Kidney epithelial cell (primary cell): Measurements from ENCODE around the gene MAP4K4. TPM values are rescaled to one million over a fixed set of nuclear protein-coding genes. Genes with fewer than 3 reads are reported as not detected.

Source experiments
- DNase-seq: peaks from one replicate; pipeline ENCODE4 v3.0.0-alpha.2; 2010; ENCODE audit warnings: low read depth
- H3K27me3 ChIP-seq: 2 replicates; pipeline ENCODE4 v1.6.0; 2011; ENCODE audit warnings: low read length; ENCODE audit not compliant: control insufficient read depth, insufficient read depth
- H3K36me3 ChIP-seq: 2 replicates; pipeline ENCODE4 v1.5.1; 2011; ENCODE audit warnings: low read length; ENCODE audit not compliant: control insufficient read depth, insufficient read depth
- H3K4me3 ChIP-seq: 2 replicates; pipeline ENCODE4 v1.5.1; 2011; ENCODE audit warnings: low read depth, mild to moderate bottlenecking, control low read depth, low read length
- CTCF ChIP-seq: IDR thresholded peaks from 2 replicates; pipeline ENCODE4 v1.5.1; 2011; ENCODE audit warnings: mild to moderate bottlenecking, moderate library complexity, low read length, control low read depth, inconsistent platforms; ENCODE audit not compliant: insufficient read depth, poor library complexity, severe bottlenecking
- total RNA-seq: library from RNA; depleted of rRNA; stranded (reverse); fragments of >200 nt; gene quantifications from 2 replicates; pipeline ENCODE4 v1.2.3, GENCODE V29; 2015

Gene MAP4K4
- total RNA-seq, 1 donor from 2014 or later, result 134 TPM

DNA sequence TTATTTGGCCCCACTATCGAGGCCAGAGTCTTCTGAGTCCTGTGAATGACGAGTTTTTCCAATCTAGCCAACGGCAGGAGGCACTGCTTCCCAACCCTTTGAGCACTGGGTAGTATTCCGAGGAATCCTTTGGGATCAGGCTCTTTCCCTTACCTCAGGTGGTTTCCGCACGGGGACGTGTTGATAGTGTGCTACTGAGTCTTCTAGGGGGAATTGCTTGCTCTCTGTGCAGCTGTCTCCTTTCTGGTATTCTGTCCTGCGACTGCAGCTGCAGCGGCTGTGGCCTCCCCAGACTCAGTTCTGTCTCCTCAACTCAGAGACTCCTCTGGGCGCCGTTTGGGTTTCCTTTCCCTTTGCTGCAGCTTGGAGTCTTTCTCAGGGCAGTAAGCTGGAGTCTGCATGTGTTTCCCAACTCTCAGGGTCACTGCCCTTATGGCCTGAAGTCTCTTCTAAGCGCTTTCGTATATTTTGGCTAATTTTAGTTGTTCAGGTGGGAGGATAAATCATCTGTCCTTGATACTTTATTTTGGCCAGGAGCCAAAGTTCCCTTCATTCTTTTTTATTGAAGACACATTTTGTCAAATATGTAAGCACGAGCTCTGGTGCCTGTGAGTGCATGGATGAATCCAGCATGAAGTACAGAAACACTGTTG lies 118.4 kb downstream of the MAP4K4 start:
- DNase-seq, result no peak

DNA sequence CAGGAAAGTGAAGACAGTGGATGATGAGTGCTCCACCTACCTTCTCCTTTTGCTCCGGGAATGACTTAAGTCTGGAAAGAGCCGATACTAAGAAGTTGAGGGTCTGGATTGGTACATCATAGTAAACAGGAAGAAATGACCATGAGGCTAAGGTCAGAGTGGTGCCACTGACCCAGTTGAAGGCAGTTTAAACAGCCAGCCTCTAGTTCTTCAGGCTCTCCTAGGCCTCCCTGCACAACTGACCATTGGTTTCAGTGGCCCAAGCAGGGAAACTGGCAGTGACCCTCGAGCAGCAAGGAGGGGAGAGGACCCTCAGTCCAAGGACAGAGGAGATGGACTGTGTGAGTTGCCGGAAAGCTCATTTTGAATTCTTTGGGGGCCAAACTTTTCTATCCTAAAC lies 119.1 kb downstream of the MAP4K4 start:
- TF ChIP-seq CTCF, result no peak
- DNase-seq, result no peak

More for the DNA sequence above, 118.4 kb downstream of the MAP4K4 start:
- no peak for TF ChIP-seq CTCF
- H3K27me3 ChIP-seq, result no peaks in the 10 kb centered on the region
- H3K4me3 ChIP-seq, result no peak overlapping the region
- no peaks in the 10 kb centered on the region for H3K36me3 ChIP-seq

GRCh38 chr2:101817481-101817880 lies 120.0 kb downstream of the MAP4K4 start:
- TF ChIP-seq CTCF, result no peak
- Histone ChIP-seq H3K27me3 (no peaks in the 10 kb centered on the region), H3K36me3 (no peaks in the 10 kb centered on the region), H3K4me3 (no peak overlapping the region)
- DNase-seq, result no peak

More for the DNA sequence above, 119.1 kb downstream of the MAP4K4 start:
- Histone ChIP-seq H3K4me3 (no peak overlapping the region), H3K27me3 (no peaks in the 10 kb centered on the region), H3K36me3 (no peaks in the 10 kb centered on the region)

DNA sequence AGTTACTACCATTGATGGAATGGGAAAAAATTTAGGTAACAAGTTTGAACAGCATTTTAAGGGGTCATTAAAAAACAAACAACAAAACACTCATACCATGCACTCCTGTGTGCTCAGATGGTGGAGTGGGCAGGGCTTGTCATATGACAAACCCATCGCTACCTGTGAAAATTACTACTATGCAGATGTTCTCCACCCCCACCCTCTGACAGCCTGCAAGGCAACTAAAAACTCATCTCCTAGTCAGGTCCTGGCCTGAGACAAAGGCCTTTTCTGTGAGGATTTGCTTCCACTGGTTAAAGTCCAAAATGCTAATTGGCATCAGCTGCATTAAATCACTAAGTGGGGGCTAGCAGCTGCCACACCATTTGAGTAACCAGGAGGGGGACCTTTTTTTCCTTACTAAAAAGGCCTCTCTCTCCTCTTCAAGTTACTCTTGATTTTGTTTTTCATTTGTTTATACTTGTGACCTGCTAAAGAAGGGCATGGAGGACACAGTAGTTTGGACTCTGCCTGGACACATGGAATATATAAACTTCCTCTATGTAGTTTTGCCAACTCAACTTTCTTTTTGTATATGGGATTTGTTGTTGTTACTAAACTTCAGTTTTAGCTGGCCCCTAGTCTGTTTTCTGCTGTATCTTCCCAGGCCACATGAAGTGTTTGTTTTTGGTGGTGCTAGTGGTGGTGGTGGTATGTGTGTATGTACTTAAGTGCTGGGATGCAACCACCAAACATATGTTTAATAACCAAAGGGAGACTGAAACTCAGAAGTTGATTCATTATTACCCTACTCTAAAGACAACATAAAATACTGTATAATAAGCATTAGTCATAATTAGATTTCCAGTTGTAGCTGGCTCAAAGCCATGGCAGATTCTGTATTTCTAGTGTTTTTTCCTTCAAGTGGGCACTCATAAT lies 121.3 kb downstream of the MAP4K4 start:
- Histone ChIP-seq H3K4me3 (no peak overlapping the region), H3K27me3 (no peaks in the 10 kb centered on the region), H3K36me3 (no peaks in the 10 kb centered on the region)
- DNase-seq, result no peak
- no peak for TF ChIP-seq CTCF

DNA sequence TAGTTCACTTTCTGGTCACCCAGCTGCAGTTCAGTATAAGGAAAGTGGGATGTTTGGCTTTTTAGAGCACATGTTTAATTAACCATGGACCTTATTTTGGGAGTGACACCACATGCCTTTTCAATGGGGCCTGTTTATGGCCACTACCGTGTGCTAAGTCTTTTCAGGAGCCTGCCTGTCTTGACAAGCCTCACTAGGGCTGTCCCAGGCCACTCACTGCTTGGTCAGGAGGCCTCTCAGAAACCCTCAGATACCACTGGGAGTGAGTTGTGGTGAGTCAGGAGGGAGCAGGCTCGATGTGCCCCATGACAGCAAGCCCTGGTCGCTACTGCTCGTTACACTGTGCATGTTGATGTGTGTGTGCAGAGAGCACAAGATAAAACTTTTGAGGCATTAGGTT lies 123.0 kb downstream of the MAP4K4 start:
- Histone ChIP-seq H3K36me3 (no peaks in the 10 kb centered on the region), H3K4me3 (no peak overlapping the region), H3K27me3 (no peaks in the 10 kb centered on the region)
- no peak for TF ChIP-seq CTCF
- DNase-seq, result no peak
